Nephron (organoid): ENCODE results near the gene ACTRT2.

Experiments used
- H3K27ac Mint-ChIP-seq, 3 experiments: 2 replicates each; pipeline ENCODE4 v1.8.0; 2020; ENCODE audit warnings: mixed read lengths in 3 of 3, mild to moderate bottlenecking in 2 of 3, moderate library complexity in 1 of 3
- H3K27me3 Mint-ChIP-seq: 2 replicates; pipeline ENCODE4 v1.8.0; 2021; ENCODE audit warnings: low read depth, mild to moderate bottlenecking, moderate library complexity, mixed read lengths
- H3K36me3 Mint-ChIP-seq: 2 replicates; pipeline ENCODE4 v1.8.0; 2020; ENCODE audit warnings: low read depth, mixed read lengths
- H3K4me1 Mint-ChIP-seq: 2 replicates; pipeline ENCODE4 v1.8.0; 2020; ENCODE audit warnings: mixed read lengths
- H3K4me3 Mint-ChIP-seq, 3 experiments: 2 replicates each; pipeline ENCODE4 v1.8.0; 2020; ENCODE audit warnings: mild to moderate bottlenecking in 3 of 3, mixed read lengths in 3 of 3, moderate library complexity in 2 of 3
- H3K9me3 Mint-ChIP-seq: 2 replicates; pipeline ENCODE4 v1.8.0; 2020; ENCODE audit warnings: mixed read lengths
- CTCF ChIP-seq, 3 experiments: fragments of 200-600 bp; sonication (generic); IDR thresholded peaks; one replicate each; pipeline ENCODE4 v1.5.0; 2021; ENCODE audit warnings: antibody characterized with exemption in 3 of 3; ENCODE audit not compliant: unreplicated experiment in 3 of 3

ACTRT2 gene

GRCh38 chr1:2974701-2975301 is 46.5 kb upstream of the ACTRT2 start:
- Mint-ChIP-seq H3K9me3 (no peaks in the 10 kb centered on the region), H3K27ac (no peak overlapping the region), H3K27me3 (peaks cover 21% of the 10 kb centered on the region), H3K36me3 (no peaks in the 10 kb centered on the region), H3K4me3 (no peak overlapping the region), H3K4me1 (peaks cover 9% of the 10 kb centered on the region)
- TF ChIP-seq CTCF (IDR thresholded peaks at IDR 0.05; ENCODE audit: unreplicated experiment in 3 of 3) = no peak

- no peaks in the 10 kb centered on the region for H3K36me3 Mint-ChIP-seq
- peaks cover 5% of the 10 kb centered on the region for H3K4me1 Mint-ChIP-seq
- H3K27me3 Mint-ChIP-seq = peaks cover 22% of the 10 kb centered on the region
- no peak overlapping the region for H3K4me3 Mint-ChIP-seq
- no peak for TF ChIP-seq CTCF (IDR thresholded peaks at IDR 0.05; ENCODE audit: unreplicated experiment in 3 of 3)
- H3K9me3 Mint-ChIP-seq = no peaks in the 10 kb centered on the region
- peak overlapping the region in 1 of 3 experiments; percentile 39 for H3K27ac Mint-ChIP-seq
These were observed 45.6 kb upstream of the ACTRT2 start for GRCh38 chr1:2975466-2976179.

GRCh38 chr1:2976180-2976562 is 45.1 kb upstream of the ACTRT2 start:
- peaks cover 5% of the 10 kb centered on the region for H3K4me1 Mint-ChIP-seq
- H3K36me3 Mint-ChIP-seq = no peaks in the 10 kb centered on the region
- H3K9me3 Mint-ChIP-seq = no peaks in the 10 kb centered on the region
- TF ChIP-seq CTCF (IDR thresholded peaks at IDR 0.05; ENCODE audit: unreplicated experiment in 3 of 3) = no peak
- no peak overlapping the region for H3K27ac Mint-ChIP-seq
- peaks cover 26% of the 10 kb centered on the region for H3K27me3 Mint-ChIP-seq
- H3K4me3 Mint-ChIP-seq = no peak overlapping the region

- Mint-ChIP-seq H3K4me1 (peaks cover 11% of the 10 kb centered on the region), H3K36me3 (no peaks in the 10 kb centered on the region), H3K27ac (no peak overlapping the region), H3K27me3 (peaks cover 37% of the 10 kb centered on the region), H3K4me3 (no peak overlapping the region), H3K9me3 (no peaks in the 10 kb centered on the region)
- no peak for TF ChIP-seq CTCF (IDR thresholded peaks at IDR 0.05; ENCODE audit: unreplicated experiment in 3 of 3)
These were observed 43.2 kb upstream of the ACTRT2 start for GRCh38 chr1:2977886-2978611.

GRCh38 chr1:2978691-2979190 is 42.5 kb upstream of the ACTRT2 start:
- no peaks in the 10 kb centered on the region for H3K36me3 Mint-ChIP-seq
- H3K9me3 Mint-ChIP-seq = no peaks in the 10 kb centered on the region
- peaks cover 32% of the 10 kb centered on the region for H3K27me3 Mint-ChIP-seq
- peaks cover 11% of the 10 kb centered on the region for H3K4me1 Mint-ChIP-seq
- H3K4me3 Mint-ChIP-seq = no peak overlapping the region
- no peak for TF ChIP-seq CTCF (IDR thresholded peaks at IDR 0.05; ENCODE audit: unreplicated experiment in 3 of 3)
- no peak overlapping the region for H3K27ac Mint-ChIP-seq
